IMR-90 (cell line): ENCODE measurements around the gene SMAD2. TPM values are rescaled to one million over a fixed set of nuclear protein-coding genes. Genes with fewer than 3 reads are reported as not detected.
A peak's percentile ranks its signal among the peaks of the same experiment; 100 is the strongest.

Experiments
- ATAC-seq: fragments of 200-7000 bp; cut with Tn5 transposase; 2 replicates; pipeline ENCODE4 v1.9.1; 2020; ENCODE audit warnings: low read depth, mild to moderate bottlenecking, moderate library complexity
- BruUV-seq: library from RNA; stranded (reverse); fragments of 400-500 nt; replicated peaks from 2 replicates; lab custom pipeline; 2021; lab: Mats Ljungman, UMichigan
- CTCF ChIA-PET: fragments of 300-600 bp; formaldehyde crosslinking; extraction: SDS; loops from one replicate; lab custom pipeline; 2021; ENCODE audit warnings: antibody characterized with exemption; lab: Yijun Ruan, JAX
- POLR2A ChIA-PET: fragments of 300-600 bp; sonication (Branson Sonifier 250); formaldehyde crosslinking; loops from one replicate; lab custom pipeline; 2022; ENCODE audit warnings: antibody characterized with exemption; ENCODE audit not compliant: unreplicated experiment; lab: Charles Lee
- DNase-seq: peaks from one replicate; pipeline ENCODE4 v3.0.0; 2013
- H2AFZ ChIP-seq: replicated peaks from 2 replicates; pipeline ENCODE3; 2013; ENCODE audit warnings: low read length, mild to moderate bottlenecking; ENCODE audit not compliant: poor library complexity
- H2AK5ac ChIP-seq: 2 replicates; pipeline ENCODE4 v1.6.1; 2013; ENCODE audit warnings: low read depth, low read length, inconsistent platforms
- H2AK9ac ChIP-seq: replicated peaks from 2 replicates; pipeline ENCODE3; 2013; ENCODE audit warnings: mild to moderate bottlenecking, low read depth, low read length, moderate library complexity; ENCODE audit not compliant: poor library complexity
- H2BK120ac ChIP-seq: 2 replicates; pipeline ENCODE4 v1.6.1; 2013; ENCODE audit warnings: low read depth, low read length, inconsistent platforms
- H2BK15ac ChIP-seq: 3 replicates; pipeline ENCODE4 v1.6.1; 2013; ENCODE audit warnings: low read depth, low read length, inconsistent platforms
- H2BK20ac ChIP-seq: 2 replicates; pipeline ENCODE4 v1.6.1; 2013; ENCODE audit warnings: low read depth, mild to moderate bottlenecking, inconsistent platforms, low read length, moderate library complexity
- H2BK5ac ChIP-seq: 2 replicates; pipeline ENCODE4 v1.6.1; 2013; ENCODE audit warnings: mild to moderate bottlenecking, low read depth, low read length, inconsistent platforms; ENCODE audit not compliant: poor library complexity, severe bottlenecking
- H3K14ac ChIP-seq: replicated peaks from 2 replicates; pipeline ENCODE4 v1.6.1; 2013; ENCODE audit warnings: low read depth, low read length, inconsistent platforms
- H3K18ac ChIP-seq: 2 replicates; pipeline ENCODE4 v1.6.1; 2013; ENCODE audit warnings: low read depth, low read length, control low read depth
- H3K23ac ChIP-seq: 2 replicates; pipeline ENCODE4 v1.6.1; 2013; ENCODE audit warnings: low read depth, low read length, inconsistent platforms
- H3K27ac ChIP-seq: 2 replicates; pipeline ENCODE4 v1.5.1; 2013; ENCODE audit warnings: mild to moderate bottlenecking, control low read depth, low read length; ENCODE audit not compliant: insufficient read depth
- H3K27me3 ChIP-seq: 2 replicates; pipeline ENCODE4 v1.6.1; 2013; ENCODE audit warnings: low read length; ENCODE audit not compliant: control insufficient read depth, insufficient read depth
- H3K36me3 ChIP-seq: 2 replicates; pipeline ENCODE4 v1.6.1; 2013; ENCODE audit warnings: low read length, mixed read lengths; ENCODE audit not compliant: control insufficient read depth, insufficient read depth
- H3K4ac ChIP-seq: 2 replicates; pipeline ENCODE4 v1.6.1; 2013; ENCODE audit warnings: low read depth, low read length, inconsistent platforms
- H3K4me1 ChIP-seq: 2 replicates; pipeline ENCODE4 v1.6.1; 2013; ENCODE audit warnings: low read length, mixed read lengths; ENCODE audit not compliant: control insufficient read depth, insufficient read depth
- H3K4me2 ChIP-seq: 2 replicates; pipeline ENCODE4 v1.6.1; 2013; ENCODE audit warnings: low read depth, mild to moderate bottlenecking, control low read depth, low read length, moderate library complexity
- H3K4me3 ChIP-seq: 2 replicates; pipeline ENCODE4 v1.5.1; 2013; ENCODE audit warnings: low read depth, mild to moderate bottlenecking, control low read depth, low read length, moderate library complexity; ENCODE audit not compliant: insufficient read depth
- H3K56ac ChIP-seq: 2 replicates; pipeline ENCODE4 v1.6.1; 2013; ENCODE audit warnings: low read length, inconsistent platforms; ENCODE audit not compliant: insufficient read depth; ENCODE audit errors: extremely low read depth
- H3K79me1 ChIP-seq, 2 experiments: 2 replicates each; pipeline ENCODE4 v1.6.1; 2013; ENCODE audit warnings: low read length in 2 of 2, inconsistent platforms in 1 of 2, low read depth in 1 of 2
- H3K9ac ChIP-seq: 2 replicates; pipeline ENCODE4 v1.6.1; 2013; ENCODE audit warnings: low read depth, low read length, control low read depth
- H3K9me1 ChIP-seq: 2 replicates; pipeline ENCODE4 v1.6.1; 2013; ENCODE audit warnings: low read length, inconsistent platforms; ENCODE audit not compliant: insufficient read depth
- H3K9me3 ChIP-seq: 2 replicates; pipeline ENCODE4 v1.6.1; 2013; ENCODE audit warnings: low read length; ENCODE audit not compliant: control insufficient read depth, insufficient read depth
- H4K20me1 ChIP-seq: 2 replicates; pipeline ENCODE4 v1.6.1; 2013; ENCODE audit warnings: low read length, inconsistent platforms; ENCODE audit not compliant: insufficient read depth
- H4K5ac ChIP-seq: 2 replicates; pipeline ENCODE4 v1.6.1; 2013; ENCODE audit warnings: mild to moderate bottlenecking, low read depth, low read length, control low read depth
- H4K8ac ChIP-seq, 2 experiments: 2 replicates each; pipeline ENCODE4 v1.6.1; 2013; ENCODE audit warnings: low read depth in 2 of 2, low read length in 2 of 2, control low read depth in 1 of 2, inconsistent platforms in 1 of 2
- H4K91ac ChIP-seq: 2 replicates; pipeline ENCODE4 v1.6.1; 2013; ENCODE audit warnings: low read depth, low read length, inconsistent platforms; ENCODE audit not compliant: insufficient read depth
- CEBPB ChIP-seq: IDR thresholded peaks from 2 replicates; pipeline ENCODE4 v1.6.1; 2012; ENCODE audit warnings: low read depth, low read length, improper control_type of control experiment
- CHD1 ChIP-seq: IDR thresholded peaks from 2 replicates; pipeline ENCODE4 v1.6.1; 2012; ENCODE audit warnings: low read depth, low read length, improper control_type of control experiment
- FOS ChIP-seq: fragments of 150-350 bp; IDR thresholded peaks from 2 replicates; pipeline ENCODE4 v1.6.1; 2016; ENCODE audit warnings: low read depth, low read length
- MAFK ChIP-seq: IDR thresholded peaks from 2 replicates; pipeline ENCODE4 v1.6.1; 2012; ENCODE audit warnings: low read depth, low read length, improper control_type of control experiment
- MAZ ChIP-seq: IDR thresholded peaks from 2 replicates; pipeline ENCODE4 v1.6.1; 2012; ENCODE audit warnings: low read depth, mild to moderate bottlenecking, low read length, improper control_type of control experiment, moderate library complexity, borderline replicate concordance
- POLR2A ChIP-seq: IDR thresholded peaks from 2 replicates; pipeline ENCODE4 v1.6.1; 2012; ENCODE audit warnings: mild to moderate bottlenecking, low read depth, low read length
- RCOR1 ChIP-seq: IDR thresholded peaks from 2 replicates; pipeline ENCODE4 v1.6.1; 2012; ENCODE audit warnings: mild to moderate bottlenecking, low read length, improper control_type of control experiment; ENCODE audit not compliant: insufficient replicate concordance
- RFX5 ChIP-seq: IDR thresholded peaks from 2 replicates; pipeline ENCODE4 v1.8.0; 2012; ENCODE audit warnings: low read depth, mild to moderate bottlenecking, low read length, moderate library complexity
- SMC3 ChIP-seq: fragments of 150-350 bp; IDR thresholded peaks from 2 replicates; pipeline ENCODE4 v1.6.1; 2016; ENCODE audit warnings: low read depth, mild to moderate bottlenecking, antibody characterized with exemption, low read length, moderate library complexity
- WGBS, 2 experiments: methylation state at CpG; one replicate each; pipeline versions ENCODE4 v1.1.5 to v1.1.7; 2013; ENCODE audit warnings: missing lambda C conversion rate in 2 of 2; ENCODE audit not compliant: insufficient read length in 1 of 2; ENCODE audit errors: extremely low coverage in 2 of 2; 5-methylcytosine and 5-hydroxymethylcytosine counted together
- dilution Hi-C: fragments of 300-500 bp; cut with HindIII; formaldehyde crosslinking; loops from one replicate; pipeline ENCODE4 v1.14.3; 2018; ENCODE audit warnings: low sequenced_read_pairs; ENCODE audit not compliant: unreplicated experiment
- in situ Hi-C: fragments of 300-500 bp; cut with MboI; formaldehyde crosslinking; loops from 3 replicates; pipeline ENCODE4 v1.14.3; 2019; ENCODE audit warnings: low sequenced_read_pairs, inconsistent platforms, mixed read lengths
- intact Hi-C: fragments of 100-400 bp; cut with micrococcal nuclease; formaldehyde crosslinking; loops from 2 replicates; pipeline ENCODE4 v1.10.0; 2022
- polyA plus RNA-seq, 3 experiments: library from polyadenylated mRNA; depleted of rRNA; stranded (reverse); fragments of >200 nt; gene quantifications; 2 replicates each; pipeline ENCODE4 v1.2.3, GENCODE V29; 2012; ENCODE audit warnings: low replicate concordance in 1 of 3
- total RNA-seq: library from RNA; depleted of rRNA; stranded (reverse); fragments of >200 nt; gene quantifications from 2 replicates; pipeline ENCODE4 v1.2.3, GENCODE V29; 2012
- TF ChIP-seq, protein P1 (sequence below): fragments of 150-350 bp; IDR thresholded peaks from 2 replicates; pipeline ENCODE4 v1.6.1; 2016; ENCODE audit warnings: low read depth, mild to moderate bottlenecking, low read length, moderate library complexity, borderline replicate concordance
- TF ChIP-seq, protein P2 (sequence below): conservative IDR thresholded peaks from 2 replicates; pipeline ENCODE4 v1.5.1; 2012; ENCODE audit warnings: mild to moderate bottlenecking, low read depth, low read length, improper control_type of control experiment

SMAD2 gene
- total and polyA plus RNA-seq, 2 of the 4 experiments (the other 2 are of a cell fraction) = 41.7 to 171 TPM

DNA sequence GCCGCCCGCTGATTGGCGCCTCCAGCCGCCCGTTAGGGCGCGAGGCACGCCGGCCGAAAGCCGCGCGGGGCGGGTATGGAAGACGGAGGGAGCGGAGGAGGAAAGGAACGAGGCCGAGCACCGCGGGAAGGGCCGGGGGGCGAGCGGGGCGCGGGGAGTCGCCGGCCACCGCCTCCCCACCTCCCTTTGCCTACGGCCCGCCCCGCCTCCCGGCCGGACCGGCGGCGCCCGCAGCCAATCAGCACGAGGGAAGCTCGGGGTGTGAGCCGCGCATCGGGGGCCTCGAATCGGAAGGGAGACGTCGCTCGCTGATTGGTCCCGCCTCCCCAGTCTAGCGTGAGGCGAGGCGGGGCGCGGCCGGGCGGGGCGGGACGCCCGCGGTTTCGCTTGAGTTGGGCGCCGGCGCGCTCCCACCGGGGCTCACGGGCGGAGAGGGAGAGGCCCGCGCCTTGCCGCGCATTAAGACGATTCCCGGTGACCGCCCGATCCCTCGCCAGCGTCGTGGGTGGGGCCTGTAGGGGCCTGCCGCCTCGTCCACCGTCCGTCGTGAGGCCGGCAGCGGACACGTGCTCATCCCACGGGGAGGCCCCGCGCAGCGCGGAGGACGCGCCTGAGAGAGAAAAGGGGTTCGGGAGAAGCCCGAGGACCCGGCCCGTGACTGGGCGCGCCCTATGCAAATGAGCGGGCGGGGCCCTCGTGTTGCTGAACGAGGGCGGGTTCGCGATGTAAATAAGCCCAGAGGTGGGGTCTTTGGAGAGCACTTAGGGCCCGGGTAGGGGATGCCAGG, 665 bp upstream of the SMAD2 start (continued):
- TF ChIP-seq CEBPB (no peak), MAFK (no peak), FOS (0 out of 2 replicates have a peak, but pooled peaks have one; percentile 13), RCOR1 (no peak)

DNA sequence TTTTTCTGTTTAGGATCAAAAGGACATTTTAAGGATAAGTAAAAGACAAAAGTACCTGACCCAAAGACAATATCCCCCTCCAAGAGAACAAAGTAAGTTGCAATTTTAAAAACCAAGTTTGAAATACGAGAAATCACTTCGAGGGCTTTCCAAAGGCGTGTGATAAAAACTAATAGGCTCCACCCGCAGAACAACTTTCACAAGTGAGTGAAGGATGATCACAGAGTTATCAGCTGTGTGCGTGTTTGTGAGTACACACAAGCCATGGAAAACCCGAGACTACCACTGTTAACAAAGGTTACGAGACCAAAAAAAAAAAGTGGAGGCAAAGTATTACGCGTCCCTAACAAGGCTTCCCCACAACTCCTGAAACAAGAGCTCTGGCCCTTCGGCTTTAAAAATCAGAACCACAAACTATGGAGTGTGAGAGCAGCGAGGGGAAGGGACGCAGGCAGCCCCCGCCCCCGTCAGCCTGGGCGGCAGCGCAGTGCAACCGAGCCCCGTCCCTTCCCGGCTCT, 719 bp downstream of the SMAD2 start:
- ChIA-PET POLR2A (interaction anchor here (0.7 kb wide), 1 partner anchor 374 kb away, joined by 3 read pairs; no protein-coding TSS in a partner anchor), CTCF (interaction anchor here (0.6 kb wide), 1 partner anchor 1038 kb away, joined by 3 read pairs; no protein-coding TSS in a partner anchor)
- H2BK5ac ChIP-seq = peak overlapping the region; percentile 82
- H4K8ac ChIP-seq = peak overlapping the region; percentile 19 to 38; a peak in 3 of 4 replicates
- intact Hi-C loops = loop anchor here (2.0 to 5.0 kb wide), 4 partner anchors 42 to 157 kb away; no protein-coding TSS in a partner anchor
- ATAC-seq = no peak
- H2BK120ac ChIP-seq = 0 out of 2 replicates have a peak overlapping the region, but pooled peaks have one; percentile 10
- H3K9me3 ChIP-seq = no peaks in the 10 kb centered on the region
- peaks cover 7% of the 10 kb centered on the region for H3K9me1 ChIP-seq
- no peaks in the 10 kb centered on the region for H3K4me1 ChIP-seq
- BruUV-seq = no TSS peak
- H2AK5ac ChIP-seq = peak overlapping the region; percentile 13; the same call in 1 of the 2 replicates
- H4K91ac ChIP-seq = peak overlapping the region; percentile 68
- H2BK15ac ChIP-seq = 0 out of 3 replicates have a peak overlapping the region, but pooled peaks have one; percentile 44
- peak overlapping the region; percentile 51 for H3K14ac ChIP-seq
- peak overlapping the region; percentile 89 for H3K56ac ChIP-seq
- H4K5ac ChIP-seq = peak overlapping the region; percentile 55
- peak overlapping the region; percentile 75 for H2AK9ac ChIP-seq
- peak overlapping the region; percentile 98 for H3K4me3 ChIP-seq
- no peaks in the 10 kb centered on the region for H3K36me3 ChIP-seq
- peak overlapping the region; percentile 58 for H3K18ac ChIP-seq
- H3K27me3 ChIP-seq = no peaks in the 10 kb centered on the region; the same call in 1 of the 2 replicates
- peak overlapping the region; percentile 78 for H3K4me2 ChIP-seq
- H3K4ac ChIP-seq = peak overlapping the region; percentile 55
- H4K20me1 ChIP-seq = peaks cover 35% of the 10 kb centered on the region; the same call in 1 of the 2 replicates
- WGBS, 2 experiments = no CpG with 5 or more reads among the region's 19 CpGs
- H3K23ac ChIP-seq = peak overlapping the region; percentile 55; the same call in 1 of the 2 replicates
- dilution Hi-C loops = no loop called here
- H2AFZ ChIP-seq = peak overlapping the region; percentile 94
- DNase-seq = peak; percentile 45
- no peak overlapping the region for H2BK20ac ChIP-seq
- in situ Hi-C loops = no loop called here
- H3K79me1 ChIP-seq = peaks cover 4 to 35% of the 10 kb centered on the region in 2 experiments; a peak in 2 of 4 replicates
- peak overlapping the region; percentile 98 for H3K27ac ChIP-seq
- peak overlapping the region; percentile 98 for H3K9ac ChIP-seq
- peak; percentile 15; the same call in 1 of the 2 replicates for TF ChIP-seq POLR2A
- peak; percentile 9; the same call in 1 of the 2 replicates for TF ChIP-seq MAZ
- TF ChIP-seq, protein P1, sequence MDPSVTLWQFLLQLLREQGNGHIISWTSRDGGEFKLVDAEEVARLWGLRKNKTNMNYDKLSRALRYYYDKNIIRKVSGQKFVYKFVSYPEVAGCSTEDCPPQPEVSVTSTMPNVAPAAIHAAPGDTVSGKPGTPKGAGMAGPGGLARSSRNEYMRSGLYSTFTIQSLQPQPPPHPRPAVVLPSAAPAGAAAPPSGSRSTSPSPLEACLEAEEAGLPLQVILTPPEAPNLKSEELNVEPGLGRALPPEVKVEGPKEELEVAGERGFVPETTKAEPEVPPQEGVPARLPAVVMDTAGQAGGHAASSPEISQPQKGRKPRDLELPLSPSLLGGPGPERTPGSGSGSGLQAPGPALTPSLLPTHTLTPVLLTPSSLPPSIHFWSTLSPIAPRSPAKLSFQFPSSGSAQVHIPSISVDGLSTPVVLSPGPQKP = no peak
- 0 out of 2 replicates have a peak, but pooled peaks have one; percentile 1 for TF ChIP-seq SMC3
- TF ChIP-seq MAFK = no peak
- TF ChIP-seq RFX5 = no peak
- TF ChIP-seq FOS = no peak
- TF ChIP-seq CEBPB = no peak
- TF ChIP-seq CHD1 = no peak
- TF ChIP-seq, protein P2, sequence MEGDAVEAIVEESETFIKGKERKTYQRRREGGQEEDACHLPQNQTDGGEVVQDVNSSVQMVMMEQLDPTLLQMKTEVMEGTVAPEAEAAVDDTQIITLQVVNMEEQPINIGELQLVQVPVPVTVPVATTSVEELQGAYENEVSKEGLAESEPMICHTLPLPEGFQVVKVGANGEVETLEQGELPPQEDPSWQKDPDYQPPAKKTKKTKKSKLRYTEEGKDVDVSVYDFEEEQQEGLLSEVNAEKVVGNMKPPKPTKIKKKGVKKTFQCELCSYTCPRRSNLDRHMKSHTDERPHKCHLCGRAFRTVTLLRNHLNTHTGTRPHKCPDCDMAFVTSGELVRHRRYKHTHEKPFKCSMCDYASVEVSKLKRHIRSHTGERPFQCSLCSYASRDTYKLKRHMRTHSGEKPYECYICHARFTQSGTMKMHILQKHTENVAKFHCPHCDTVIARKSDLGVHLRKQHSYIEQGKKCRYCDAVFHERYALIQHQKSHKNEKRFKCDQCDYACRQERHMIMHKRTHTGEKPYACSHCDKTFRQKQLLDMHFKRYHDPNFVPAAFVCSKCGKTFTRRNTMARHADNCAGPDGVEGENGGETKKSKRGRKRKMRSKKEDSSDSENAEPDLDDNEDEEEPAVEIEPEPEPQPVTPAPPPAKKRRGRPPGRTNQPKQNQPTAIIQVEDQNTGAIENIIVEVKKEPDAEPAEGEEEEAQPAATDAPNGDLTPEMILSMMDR = no peak
